Stimulated activated CD4-positive, alpha-beta T cell treated with anti-CD3 and anti-CD28 coated beads, TNF-alpha, amount 100 ng/mL, for 48 hours (primary cell): Measurements from ENCODE around the gene PPP1R1B.
"Not testable (repeated sequence)": the region's sequence is repeated elsewhere in the genome, so short reads cannot be mapped to it uniquely, and the experiment has no call there.

Experiments used
- DNase-seq, 3 donors: peaks; one replicate each; pipeline ENCODE4 v3.0.0-alpha.2; 2020; ENCODE audit warnings: low read depth in 3 of 3

PPP1R1B gene

DNA sequence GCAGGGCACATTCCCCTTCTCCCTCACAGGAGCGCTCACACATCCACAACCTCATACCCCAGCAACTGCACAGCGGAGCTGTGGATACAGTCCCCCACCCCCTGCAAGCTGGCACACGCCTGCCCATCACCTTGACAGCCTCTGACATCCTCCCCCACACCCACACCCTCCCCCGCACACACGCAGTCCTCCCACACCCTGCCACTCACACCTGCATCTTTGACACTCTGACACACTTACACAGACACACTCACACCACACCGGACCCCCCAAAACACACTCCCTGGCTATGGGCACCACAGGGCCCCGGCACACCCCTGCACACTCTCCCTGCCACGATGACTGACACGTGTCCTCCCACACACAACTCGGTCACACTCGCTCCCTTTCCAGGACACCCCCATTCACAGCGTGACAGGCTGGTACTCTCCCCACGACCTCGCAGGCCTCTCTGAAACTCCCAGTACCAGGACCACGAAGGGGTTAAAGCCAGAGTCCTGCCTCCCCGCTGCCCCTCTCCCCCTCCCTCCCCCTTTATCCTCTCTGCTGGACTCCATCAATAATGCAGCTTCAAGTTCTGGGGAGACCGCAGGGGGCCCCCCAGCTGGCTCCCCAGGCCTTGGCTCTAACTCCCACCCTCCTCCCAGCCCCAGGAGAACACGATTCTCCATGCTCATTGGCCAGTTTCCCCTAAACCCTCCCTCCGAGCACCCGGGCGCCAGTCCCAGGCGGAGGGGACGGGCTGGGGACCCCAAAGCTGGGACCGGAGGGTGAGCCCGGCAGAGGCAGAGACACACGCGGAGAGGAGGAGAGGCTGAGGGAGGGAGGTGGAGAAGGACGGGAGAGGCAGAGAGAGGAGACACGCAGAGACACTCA is at the start of gene PPP1R1B:
Gene PPP1R1B (plus strand): TSS at position 782 of the 876 bp plus-strand sequence. CDS start 441 bp downstream, outside the sequence.
- no peak for DNase-seq

DNA sequence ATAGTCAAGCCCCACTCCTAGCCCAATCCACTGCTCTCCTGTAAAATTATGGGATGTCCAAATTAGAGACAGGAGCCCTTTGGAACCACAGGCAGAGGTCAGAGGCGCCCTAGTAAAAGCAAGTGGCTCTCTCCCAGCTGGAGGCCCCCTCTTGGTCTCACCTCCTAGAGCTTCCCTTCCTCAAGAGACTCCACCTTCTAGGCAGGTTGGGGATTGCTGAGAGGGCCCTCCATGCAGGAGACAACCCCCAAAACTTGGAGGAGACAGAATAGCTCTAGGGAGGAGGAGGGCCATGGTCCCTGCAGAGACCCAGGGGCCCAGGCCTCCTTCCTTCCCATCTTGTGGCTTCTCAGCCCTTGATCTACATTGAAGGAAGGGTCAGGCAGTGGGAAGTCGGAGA is 48.5 kb upstream of the PPP1R1B start:
- DNase-seq = no peak

DNA sequence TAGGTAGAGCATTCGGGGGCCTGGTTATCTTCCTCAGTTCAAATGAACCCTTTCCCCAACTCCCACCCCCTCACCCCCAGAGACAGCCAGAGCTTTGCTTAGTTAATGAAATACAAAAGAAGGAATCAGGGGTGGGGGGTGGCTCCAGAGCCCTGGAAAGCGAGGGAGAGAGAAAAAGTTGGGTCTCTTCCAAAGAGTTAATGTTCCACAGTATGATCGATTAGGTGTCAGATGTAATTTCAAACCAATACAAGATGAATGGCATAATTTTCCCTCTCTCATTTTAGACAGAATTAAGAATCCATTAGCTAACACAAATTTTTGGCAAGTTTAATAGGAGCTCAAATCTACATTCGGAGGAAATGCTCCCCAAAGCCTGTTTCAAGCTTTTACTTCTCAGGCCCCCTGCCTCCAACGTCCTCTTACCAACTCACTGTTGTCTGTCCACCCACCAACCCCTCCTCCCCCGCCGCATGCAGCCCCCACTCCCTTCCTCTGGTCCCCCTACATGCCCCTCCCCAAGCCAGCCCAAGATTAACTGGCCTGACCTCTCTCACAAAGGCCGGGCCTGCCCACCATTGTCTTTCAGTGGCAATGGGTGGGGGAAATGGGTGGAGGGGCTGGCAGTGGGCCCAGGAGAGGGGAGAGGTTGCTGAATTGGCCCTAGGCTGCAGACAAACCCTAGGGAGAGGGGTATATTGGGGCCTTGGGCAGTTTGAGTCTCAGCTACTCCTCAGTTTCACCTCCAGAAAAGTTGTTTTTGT is 47.3 kb upstream of the PPP1R1B start:
- DNase-seq = no peak

DNA sequence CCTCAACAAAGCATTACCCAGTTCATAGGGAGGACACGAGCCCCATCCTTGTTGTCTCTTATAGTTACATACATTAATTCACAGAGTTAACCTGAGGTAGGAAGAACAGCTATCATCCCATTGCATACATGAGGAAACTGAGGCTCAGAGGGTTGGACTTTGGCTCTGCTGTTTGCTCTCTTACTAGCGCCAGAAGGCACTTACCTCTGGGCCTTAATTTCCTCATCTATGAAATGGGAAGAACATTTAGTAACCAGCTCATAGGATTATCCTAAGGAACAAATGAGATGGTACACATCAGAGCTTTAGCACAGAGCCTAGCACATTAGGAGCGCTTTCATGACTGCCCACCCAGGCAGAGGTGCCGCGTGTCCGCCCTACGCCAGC is 46.7 kb upstream of the PPP1R1B start:
- no peak for DNase-seq

DNA sequence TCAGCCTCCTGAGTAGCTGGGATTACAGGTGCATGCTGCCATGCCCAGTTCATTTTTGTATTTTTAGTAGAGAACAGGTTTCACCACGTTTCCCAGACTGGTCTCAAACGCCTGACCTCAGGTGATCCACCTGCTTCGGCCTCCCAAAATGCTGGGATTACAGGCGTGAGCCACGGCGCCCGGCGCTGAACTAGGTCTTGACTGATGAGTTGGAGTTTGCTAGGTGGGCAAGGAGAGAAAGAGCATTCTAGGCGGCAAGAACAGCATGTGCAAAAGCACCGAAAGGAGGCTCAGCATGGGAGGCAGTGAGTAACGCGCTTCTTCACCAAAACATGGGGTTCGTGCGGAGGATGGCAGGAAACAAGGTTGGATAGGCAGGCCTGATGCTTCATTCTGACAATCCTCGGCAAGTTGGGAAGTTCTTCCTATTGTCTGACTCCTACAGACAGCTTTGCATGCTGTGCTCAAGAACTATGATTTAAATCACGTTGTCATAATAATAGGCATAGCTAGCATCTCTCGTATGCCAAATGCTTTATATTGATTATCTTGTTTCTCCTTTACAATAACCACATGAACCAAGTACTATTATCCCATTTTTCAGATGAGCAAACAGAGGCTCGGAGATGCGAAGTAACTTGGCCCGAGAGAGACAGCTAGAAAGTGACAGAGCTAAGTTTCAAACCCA is 45.5 kb upstream of the PPP1R1B start:
- DNase-seq = no peak

DNA sequence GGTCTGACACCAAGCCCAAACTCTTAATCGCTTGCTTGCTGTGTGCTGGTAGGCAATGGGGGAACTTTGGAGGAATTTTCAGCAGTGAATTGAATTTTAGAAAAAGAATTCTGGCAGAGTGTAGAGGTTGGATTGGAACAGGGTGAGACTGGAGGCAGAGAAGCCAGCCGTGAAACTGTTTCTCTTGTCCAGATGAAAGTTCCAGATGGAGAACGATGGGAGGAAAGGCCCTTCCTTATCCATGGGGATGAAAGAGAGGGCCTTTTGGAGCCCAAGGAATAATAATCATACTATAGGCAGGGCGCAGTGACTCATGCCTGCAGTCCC is 45.0 kb upstream of the PPP1R1B start:
- DNase-seq = no peak

DNA sequence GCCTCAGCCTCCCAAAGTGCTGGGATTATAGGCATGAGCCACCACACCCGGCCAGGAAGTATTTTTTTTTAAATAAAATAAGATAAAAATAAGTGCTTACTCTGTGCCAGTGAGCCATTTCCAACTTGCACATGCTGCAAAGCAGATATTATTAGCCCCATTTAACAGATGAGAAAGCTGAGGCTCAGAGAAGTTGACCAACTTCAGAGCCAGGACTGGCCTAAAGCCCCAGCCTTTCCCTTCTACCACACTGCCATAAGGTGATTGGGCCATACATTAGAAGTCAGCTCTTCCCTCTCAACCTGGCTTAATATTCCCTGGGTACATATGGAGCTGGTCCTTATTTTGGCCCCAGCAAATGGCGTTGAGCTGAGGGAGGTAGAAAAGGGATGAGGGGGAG is 44.1 kb upstream of the PPP1R1B start:
- DNase-seq = no peak

DNA sequence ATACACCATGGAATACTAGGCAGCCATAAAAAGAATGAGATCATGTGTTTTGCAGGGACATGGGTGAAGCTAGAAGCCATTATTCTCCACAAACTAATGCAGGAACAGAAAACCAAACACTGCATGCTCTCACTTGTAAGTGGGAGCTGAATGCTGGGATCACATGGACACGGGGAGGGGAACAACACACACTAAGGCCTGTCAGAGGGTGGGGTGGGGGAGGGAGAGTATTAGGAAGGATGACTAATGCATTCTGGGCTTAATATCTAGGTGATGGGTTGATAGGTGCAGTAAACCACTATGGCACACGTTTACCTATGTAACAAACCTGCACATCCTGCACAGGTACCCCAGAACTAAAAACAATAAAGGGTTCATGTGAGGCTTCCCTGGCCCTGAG is 36.6 kb upstream of the PPP1R1B start:
- not testable (repeated sequence) for DNase-seq

DNA sequence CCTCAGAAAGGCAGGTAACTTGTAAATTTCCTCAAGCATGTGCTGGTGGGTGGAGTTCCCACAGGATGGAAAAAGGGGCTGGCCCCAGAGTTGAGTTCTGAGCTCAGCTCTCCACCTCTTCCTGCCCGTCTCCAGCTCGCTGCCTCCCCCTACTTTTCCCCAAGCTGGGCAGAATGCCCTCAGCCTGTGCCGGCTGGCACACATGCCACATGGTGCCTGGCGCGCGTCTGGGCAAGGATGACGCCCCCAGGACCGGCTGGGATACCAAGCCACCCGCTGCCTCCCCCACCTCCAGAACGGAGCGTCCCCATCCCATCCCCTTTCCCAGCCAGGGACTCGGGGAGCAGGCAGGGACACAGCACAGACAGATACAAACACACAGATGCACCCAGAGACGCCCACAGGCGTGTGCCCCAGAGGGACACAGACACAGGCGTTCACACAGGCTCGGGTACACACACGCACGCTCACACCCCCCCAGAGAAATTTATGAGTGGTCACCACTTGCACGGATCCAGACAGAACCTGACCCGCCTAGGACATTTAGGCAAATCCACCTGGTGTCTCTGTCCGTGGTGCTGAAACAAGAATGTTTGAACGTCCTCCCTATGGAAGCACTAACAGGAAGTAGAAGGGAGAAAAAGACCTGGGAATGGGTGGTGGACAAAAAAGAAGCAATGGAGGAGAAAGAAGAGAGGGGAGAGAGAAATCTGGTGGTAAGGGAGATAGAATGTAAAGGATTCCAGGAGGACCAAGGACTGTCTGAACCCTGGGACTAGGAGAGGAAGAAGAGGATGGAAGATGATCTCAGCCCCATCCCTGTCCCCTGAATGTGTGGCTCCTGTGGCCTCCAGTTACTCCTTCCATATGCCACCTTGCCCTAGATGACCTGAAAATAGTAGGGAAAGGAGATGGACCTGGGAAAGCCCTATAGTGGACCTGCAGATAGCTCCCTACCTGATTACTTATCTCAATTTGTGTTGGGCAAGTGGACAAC is 34.5 kb upstream of the PPP1R1B start:
- no peak for DNase-seq

DNA sequence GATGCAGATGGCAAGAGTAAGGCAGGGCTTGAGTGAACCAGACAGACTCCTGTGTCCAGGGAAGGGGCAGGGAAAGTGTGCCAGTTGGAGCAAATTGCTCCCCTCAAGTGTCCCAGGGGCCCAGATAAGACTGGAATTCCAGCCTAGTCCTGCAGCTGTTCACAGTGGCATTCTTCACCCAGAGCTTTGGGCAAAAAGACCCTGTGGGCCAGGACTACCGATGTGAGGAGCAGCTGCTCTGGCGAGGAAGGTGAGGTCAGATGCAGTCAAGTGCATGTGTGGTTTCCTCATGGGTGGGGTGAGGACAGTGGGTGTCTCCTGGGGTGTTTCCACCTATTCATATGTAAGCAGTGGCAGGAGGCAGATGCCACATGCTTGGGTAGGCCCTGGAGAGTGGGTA is 33.4 kb upstream of the PPP1R1B start:
- no peak for DNase-seq

DNA sequence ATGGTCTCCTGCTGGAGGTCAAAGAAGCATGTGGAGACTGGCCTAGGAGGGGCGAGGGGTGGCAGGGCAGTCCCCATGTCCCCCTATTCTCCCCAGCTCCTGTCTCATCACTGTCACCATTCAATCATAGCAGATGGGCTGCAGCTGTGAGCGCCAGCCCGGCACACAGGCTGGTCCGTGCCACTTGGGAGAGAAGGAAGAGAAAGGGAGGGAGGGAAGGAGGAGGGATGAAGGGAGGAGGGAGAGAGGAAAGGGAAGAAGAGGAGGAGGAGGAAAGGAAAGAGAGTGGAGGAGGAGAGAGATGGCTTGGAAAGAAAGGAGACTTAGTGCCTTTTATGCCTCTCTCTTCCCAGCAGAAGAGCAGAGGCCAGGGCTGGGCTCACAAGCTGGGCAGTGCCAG is 31.5 kb upstream of the PPP1R1B start:
- no peak for DNase-seq

DNA sequence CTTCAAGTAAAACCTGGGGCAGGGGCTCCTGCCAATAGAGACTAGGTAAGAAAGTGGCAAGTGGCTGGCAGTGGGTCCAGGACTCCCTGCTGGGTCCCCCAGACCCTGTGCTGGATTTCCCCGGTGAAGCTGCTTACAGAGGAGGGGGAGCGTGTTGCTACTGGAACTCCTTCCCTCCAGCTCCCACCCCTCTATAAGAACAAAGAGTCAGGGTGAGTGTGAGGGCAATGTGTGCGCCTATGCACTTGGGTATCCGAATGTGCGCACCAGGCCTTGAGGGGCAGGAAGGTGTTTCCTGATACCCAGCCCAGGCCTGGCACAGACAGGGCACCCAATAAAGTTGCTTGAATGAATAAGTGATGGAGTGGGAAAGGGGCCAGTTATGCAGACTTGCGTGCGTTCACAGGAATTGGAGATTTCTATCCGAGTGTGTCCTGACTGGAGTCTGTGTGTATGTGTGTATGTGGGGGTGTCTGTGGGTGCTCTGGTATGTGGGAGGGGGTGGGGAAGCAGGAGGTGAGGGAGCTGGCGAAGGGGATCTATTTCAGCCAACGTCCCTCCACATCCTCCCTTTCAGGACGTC is 30.7 kb upstream of the PPP1R1B start:
- DNase-seq = no peak

DNA sequence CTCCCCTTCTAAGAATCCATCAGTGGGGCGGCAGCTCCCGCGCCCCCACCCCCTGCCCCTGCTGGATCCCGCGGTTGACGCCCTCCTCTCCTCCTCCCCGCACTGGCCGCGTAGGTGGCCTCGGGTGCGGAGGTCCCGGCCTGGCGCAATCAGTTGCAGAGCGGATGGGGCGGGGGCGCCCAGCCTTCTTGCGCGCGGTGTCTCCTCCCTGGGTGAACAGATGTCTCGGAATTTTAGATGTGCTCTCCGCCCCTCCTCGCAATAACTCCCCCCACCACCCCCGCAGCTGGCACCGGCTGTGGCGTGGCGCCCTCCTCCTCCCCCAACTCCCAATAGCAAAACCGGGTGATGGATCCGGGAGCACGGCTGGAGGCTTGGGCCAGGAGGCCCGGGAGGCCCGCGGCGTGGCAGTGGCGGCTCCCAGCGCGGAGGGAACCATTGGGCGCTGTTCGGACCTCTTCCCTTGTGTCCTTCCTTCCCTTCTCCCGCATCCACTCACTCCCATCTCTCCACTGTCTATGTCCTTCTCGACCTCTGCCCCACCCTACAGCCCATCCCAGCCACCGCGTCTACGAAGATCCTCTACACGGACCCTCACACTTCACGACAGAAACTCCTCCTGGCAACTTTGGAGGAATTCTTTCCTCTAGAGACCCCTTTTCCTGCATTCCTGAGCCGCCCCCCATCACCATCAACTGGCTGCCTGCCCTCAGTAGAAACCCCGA is 30.0 kb upstream of the PPP1R1B start:
- no peak for DNase-seq

DNA sequence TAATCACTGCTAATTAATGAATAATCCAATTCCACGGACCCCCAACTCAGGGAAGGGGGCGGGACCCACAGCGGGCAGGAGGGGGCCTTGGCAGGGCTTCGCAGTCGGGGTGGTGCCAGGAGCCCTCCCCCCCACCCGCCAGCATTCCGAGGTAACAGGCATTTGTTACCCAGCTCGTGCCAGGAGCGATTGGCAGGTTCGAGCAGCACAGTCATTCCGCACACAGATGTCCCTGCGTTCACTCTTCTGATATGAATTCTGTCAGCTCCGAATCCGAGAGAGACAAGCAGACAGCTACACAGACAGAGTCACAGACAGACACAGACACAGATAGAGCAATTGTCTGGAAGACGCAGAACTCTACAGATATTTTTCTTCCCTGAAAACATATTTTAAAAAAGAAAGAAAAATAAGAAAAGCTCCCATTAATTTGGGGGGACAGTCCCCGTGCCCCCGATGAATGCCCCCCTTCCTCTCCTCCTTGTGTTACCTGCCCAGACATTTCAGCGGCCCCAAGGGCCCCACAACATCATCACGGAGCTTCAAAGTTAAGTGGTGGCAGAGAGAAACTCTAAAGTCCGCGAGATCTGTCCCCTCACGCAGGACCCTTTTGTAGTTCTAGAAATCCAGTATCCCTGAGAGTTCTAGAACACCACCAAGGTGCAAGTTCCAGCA is 29.2 kb upstream of the PPP1R1B start:
- no peak for DNase-seq

DNA sequence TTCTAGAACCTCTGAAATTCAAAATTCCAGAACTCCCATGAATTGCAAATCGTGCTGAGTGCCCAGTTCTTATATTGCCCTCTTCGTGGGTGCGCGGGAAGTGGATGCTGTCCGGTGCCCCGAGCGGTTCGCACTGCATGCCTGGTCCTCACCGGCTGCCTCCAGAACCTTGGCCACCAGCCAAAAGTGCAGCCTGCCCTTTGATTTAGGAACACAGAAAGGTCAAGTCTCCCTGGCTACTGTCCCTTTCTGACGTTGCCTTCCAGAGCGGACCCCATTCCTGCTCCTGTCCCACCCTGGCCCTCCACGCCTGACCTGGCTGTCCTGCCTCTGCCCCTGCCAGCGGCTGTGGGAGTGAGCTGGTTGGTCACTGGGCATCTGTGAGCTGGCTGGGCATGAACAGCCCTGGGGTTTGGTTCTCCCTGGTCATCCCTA is 28.7 kb upstream of the PPP1R1B start:
- DNase-seq = no peak

DNA sequence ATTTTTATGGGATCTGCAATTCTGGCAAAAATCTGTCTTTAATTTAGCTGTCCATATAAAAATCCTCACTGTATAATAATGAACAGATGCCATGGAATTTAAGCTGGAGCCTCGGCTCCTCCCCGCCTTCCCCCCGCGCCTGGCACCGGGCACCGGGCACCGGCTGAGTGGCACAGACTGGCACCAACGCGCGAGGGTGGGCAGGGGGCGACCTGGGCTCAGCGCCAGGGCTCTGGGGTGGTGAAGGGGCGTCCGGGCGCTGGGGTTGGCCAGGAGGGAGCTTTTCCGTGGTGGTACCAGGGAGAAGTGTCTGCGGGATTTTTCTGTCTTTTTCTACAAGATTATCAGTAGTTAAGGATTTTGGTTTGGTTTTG is 28.1 kb upstream of the PPP1R1B start:
- DNase-seq = no peak

DNA sequence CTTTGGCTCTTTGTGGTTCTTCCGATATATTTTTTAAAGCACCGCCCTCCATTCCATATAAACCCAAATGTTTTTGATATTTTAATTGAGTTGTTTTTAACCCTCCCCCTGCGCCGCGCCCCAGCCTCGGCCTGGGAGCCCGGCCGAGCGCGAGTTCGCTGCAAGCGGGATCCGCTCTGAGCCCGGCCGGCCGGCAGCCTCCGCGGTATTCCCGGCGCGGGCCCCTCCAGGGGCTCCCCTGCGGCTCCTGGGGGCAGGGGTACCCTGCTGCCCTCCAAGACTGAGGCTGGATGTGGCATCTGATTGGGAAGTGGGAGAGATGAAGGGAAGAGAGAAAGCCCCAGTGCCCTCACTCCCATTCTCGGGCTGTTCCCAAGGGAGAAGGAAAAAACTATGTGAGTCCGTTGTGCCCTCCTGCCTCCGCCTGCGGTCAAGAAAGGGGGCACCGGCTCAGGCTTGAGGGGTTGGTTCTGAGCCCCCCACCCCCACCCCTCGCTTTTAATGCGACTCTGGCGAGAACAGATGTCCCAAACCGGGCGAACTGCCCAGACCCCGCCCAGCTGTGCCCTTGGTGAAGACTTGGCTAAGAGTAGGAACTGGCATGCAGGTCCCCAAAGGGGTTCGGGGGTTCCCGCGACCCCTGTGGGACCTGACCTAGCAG is 27.6 kb upstream of the PPP1R1B start:
- no peak for DNase-seq

DNA sequence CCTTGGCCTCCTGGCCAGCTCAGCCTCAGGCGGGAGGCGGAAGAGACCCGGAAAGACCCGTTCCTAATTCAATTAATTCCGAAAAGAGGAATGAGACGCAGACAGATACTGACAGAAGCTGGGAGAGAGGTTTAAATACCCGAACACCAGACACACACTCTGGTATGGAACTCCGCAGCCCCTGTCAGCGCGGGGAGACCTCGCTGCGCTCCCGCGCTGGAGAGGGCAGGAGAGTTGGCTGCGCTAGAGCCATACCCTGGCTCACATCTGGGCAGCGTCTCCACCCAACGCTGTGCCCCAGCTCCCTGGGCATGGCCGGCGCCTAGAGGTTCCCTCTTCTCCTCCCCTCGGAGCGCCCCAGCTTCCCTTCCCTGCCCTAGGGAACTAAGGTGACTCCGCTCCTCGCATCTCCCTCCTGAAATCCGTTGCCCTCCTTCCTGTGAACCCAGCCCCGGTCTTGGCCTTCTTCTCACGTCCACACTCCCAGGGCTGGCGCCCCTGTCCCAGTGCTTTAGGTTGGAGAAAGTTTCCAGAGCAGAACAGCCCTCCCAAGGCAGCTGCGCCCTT is 27.0 kb upstream of the PPP1R1B start:
- no peak for DNase-seq
